ENCODE results near the gene THRA.

- no peak for TF ChIP-seq GATA2 (IDR thresholded peaks at IDR 0.05; ENCODE audit: low read depth, low read length)
- TF ChIP-seq GATA3 (IDR thresholded peaks at IDR 0.05; ENCODE audit: low read depth, low read length), result no peak
These were observed at the start of gene THRA for GRCh38 chr17:40062329-40063186.
